Activated CD4-positive, alpha-beta T cell treated with anti-CD3 and anti-CD28 coated beads for 36 hours (primary cell): ENCODE data around the gene PTPRF. TPM values are rescaled to one million over a fixed set of nuclear protein-coding genes. Genes with fewer than 3 reads are reported as not detected.

Experiments
- ATAC-seq: fragments of 200-7000 bp; cut with Tn5 transposase; one replicate; pipeline ENCODE4 v1.10.0; 2021; ENCODE audit warnings: mild to moderate bottlenecking, moderate library complexity
- CTCF ChIA-PET: fragments of 350-600 bp; sonication (Branson Sonifier 250); formaldehyde crosslinking; loops from one replicate; lab custom pipeline; 2021; ENCODE audit warnings: antibody characterized with exemption; lab: Charles Lee
- POLR2A ChIA-PET: fragments of 350-600 bp; sonication (Branson Sonifier 250); formaldehyde crosslinking; loops from one replicate; lab custom pipeline; 2021; ENCODE audit warnings: antibody characterized with exemption, inconsistent platforms; lab: Charles Lee
- DNase-seq: peaks from one replicate; pipeline ENCODE4 v3.0.0-alpha.2; 2020
- H3K27ac Mint-ChIP-seq: one replicate; pipeline ENCODE4 v1.8.0; 2021; ENCODE audit warnings: mixed read lengths
- H3K27me3 Mint-ChIP-seq: one replicate; pipeline ENCODE4 v1.8.0; 2021; ENCODE audit warnings: mixed read lengths
- H3K36me3 Mint-ChIP-seq: one replicate; pipeline ENCODE4 v1.8.0; 2021; ENCODE audit warnings: low read depth, mixed read lengths
- H3K4me1 Mint-ChIP-seq: one replicate; pipeline ENCODE4 v1.8.0; 2021; ENCODE audit warnings: mixed read lengths
- H3K4me3 Mint-ChIP-seq: one replicate; pipeline ENCODE4 v1.8.0; 2021; ENCODE audit warnings: mild to moderate bottlenecking, moderate library complexity, mixed read lengths
- H3K9me3 Mint-ChIP-seq: one replicate; pipeline ENCODE4 v1.8.0; 2021; ENCODE audit warnings: low read depth, mixed read lengths
- intact Hi-C, 2 experiments: fragments of 100-400 bp; cut with DNase I in 1 of 2; cut with micrococcal nuclease in 1 of 2; formaldehyde crosslinking; loops; one replicate each; pipeline versions ENCODE4 v1.14.2 to v1.15.1; 2022 to 2024; cut with DNase I, micrococcal nuclease
- total RNA-seq, 2 experiments: library from RNA; stranded (reverse); gene quantifications; one replicate each; pipeline ENCODE4 v1.2.3, GENCODE V29; 2021

Gene PTPRF
- total RNA-seq, 2 experiments from 2014 or later: 5.1 to 6.8 TPM

DNA sequence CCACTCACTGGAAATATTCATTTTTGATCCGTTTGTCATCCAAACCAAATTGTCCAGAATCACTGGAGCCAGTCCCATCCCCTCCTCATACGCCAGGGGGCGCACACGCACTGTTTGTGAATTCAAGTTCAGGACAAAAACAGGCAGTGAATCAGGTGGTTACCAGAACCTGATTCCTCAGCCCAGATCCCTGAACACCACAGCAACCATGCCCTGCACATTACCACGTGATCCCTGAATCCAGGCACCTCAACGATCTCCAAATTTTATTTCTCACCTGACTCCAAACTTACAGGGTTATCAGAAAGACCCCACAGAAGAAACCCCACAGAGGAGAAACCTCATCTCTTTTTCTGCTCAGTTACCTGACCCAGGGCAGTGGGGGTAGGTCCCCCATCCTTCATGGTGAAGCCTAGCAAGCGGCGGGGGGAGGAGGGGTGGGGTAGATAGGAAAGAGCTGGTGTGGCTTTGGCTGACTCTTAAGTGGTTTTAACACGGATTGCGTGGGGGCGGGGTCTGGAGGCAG lies 1.4 kb upstream of the PTPRF start:
- H3K9me3 Mint-ChIP-seq: no peaks in the 10 kb centered on the region
- CTCF ChIA-PET: interaction anchor here (0.6 to 2.3 kb wide), 14 partner anchors 10 to 645 kb away, joined by 3 to 11 read pairs (median 4); partner anchors contain the start of gene ATP6V0B
- ATAC-seq (peak; percentile 75), DNase-seq (peak; percentile 90)
- H3K27ac Mint-ChIP-seq: no peak overlapping the region
- peaks cover 37% of the 10 kb centered on the region for H3K27me3 Mint-ChIP-seq
- peaks cover 20% of the 10 kb centered on the region for H3K4me1 Mint-ChIP-seq
- POLR2A ChIA-PET: no interaction called here
- H3K36me3 Mint-ChIP-seq: no peaks in the 10 kb centered on the region
- no peak overlapping the region for H3K4me3 Mint-ChIP-seq
- intact Hi-C loops: loop anchor here (1.0 to 2.0 kb wide), 9 partner anchors 121 to 518 kb away; partner anchors contain the start of genes KDM4A (in 2 of the 2), ST3GAL3 (in 2 of the 2) and IPO13 (in 1 of the 2)

DNA sequence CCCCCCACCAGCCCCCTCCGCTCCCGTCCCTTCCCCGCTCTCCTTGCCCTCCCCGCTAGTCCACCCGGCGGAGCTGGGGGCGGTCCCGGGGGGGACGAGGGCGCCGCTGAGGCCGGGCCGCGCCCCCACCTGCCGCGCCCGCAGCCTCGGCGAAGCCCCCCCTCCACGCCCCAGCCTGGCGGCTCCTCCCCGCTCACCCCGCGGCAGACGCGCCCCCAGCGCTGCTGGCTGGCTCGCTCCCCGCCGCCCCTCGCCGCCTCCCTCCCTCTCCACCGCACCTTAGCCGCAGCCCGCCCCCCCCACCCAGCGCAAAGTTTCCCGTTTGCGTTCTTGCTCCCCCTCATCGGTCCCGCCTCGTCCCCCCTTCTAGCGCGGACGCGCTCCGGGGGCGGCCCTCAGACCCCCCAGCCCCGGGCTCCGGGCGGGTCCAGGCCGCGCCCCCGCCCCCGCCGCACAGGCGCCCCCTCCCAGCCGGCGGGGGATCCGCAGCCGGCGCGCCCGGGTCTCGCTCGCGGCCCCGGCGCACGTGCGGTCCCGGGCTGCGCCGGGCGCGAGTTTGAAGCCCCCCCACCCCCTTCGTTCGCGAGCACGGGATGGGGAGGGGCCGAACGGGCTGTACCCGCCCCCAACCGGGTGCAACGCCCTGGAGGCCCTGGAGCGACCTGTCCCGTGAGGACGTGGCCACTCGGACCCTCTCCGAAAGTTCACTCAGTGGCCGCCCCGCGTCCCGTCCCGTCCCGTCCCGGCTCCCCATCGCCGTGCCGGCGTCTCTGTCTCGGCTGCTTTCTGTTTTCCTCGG lies 623 bp downstream of the PTPRF start:
- peaks cover 20% of the 10 kb centered on the region for H3K4me1 Mint-ChIP-seq
- H3K9me3 Mint-ChIP-seq: no peaks in the 10 kb centered on the region
- peaks cover 35% of the 10 kb centered on the region for H3K27me3 Mint-ChIP-seq
- DNase-seq: peak; percentile 24
- peak overlapping the region; percentile 68 for H3K4me3 Mint-ChIP-seq
- H3K27ac Mint-ChIP-seq: peak overlapping the region; percentile 65
- intact Hi-C loops: loop anchor here in 1 of 2 experiments (5.0 kb wide), 1 partner anchor 304 kb away; no protein-coding TSS in a partner anchor
- POLR2A ChIA-PET: no interaction called here
- H3K36me3 Mint-ChIP-seq: no peaks in the 10 kb centered on the region
- ATAC-seq: peak; percentile 16
- CTCF ChIA-PET: interaction anchor here (0.6 to 2.3 kb wide), 3 partner anchors 12 to 403 kb away, joined by 3 to 12 read pairs (median 11); no protein-coding TSS in a partner anchor

DNA sequence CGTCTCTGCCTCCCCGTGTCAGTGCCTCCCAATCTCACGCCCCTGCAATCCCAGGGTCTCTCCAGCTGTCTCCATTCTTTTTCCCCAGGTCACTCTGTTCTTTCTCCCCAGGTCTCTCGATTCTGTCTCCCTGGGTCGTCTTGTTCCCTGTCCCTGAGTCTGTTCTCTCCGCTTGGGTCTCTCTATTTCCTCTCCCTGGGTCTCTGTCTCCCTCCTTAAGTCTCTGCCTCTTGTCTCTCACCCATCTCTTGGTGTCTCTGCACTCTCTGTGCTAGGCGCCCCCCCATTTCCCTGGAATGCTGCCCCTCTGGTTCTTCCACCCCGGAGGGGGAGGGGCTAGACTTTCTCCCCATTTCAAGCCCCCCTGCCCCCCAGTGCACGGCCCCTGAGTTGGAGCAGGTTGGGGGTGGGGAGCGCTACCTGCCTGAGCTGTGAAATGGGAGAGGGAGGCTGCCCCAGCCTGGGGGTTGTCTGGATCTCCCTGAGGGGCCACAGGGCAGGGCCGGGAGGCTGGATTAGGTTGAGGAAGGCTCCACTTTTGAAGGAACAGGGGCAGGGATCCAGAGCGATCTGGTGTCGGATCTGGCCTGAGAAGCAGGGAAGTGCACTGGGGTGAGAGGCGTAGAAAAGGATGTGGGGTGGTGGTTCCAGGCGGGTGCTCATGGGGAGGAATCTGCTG lies 1.4 kb downstream of the PTPRF start:
- intact Hi-C loops: loop anchor here in 1 of 2 experiments (5.0 kb wide), 1 partner anchor 305 kb away; no protein-coding TSS in a partner anchor
- Mint-ChIP-seq H3K4me1 (peaks cover 20% of the 10 kb centered on the region), H3K4me3 (peak overlapping the region; percentile 68)

DNA sequence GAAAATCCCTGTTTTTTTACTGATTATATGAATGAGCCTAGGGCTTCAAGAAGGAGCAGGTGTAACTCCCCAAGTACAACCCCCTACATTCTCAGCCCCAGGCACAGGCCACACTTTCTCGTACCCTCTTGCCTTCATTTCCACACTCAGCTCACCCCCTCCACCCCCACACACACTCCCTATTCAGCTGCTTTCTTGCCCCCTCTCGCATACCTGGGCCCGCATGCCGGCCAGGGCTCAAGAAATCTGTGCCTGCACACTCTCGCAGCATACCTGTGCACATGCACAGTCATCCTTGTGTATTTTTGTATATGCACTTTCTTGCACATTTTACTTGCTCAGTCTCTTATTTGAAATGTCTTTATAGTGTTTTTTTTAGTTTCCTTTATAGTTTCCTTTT lies 2.0 kb downstream of the PTPRF start:
- ChIA-PET CTCF (interaction anchor here (1.9 kb wide), 1 partner anchor 402 kb away, joined by 5 read pairs; no protein-coding TSS in a partner anchor), POLR2A (no interaction called here)
- Mint-ChIP-seq H3K9me3 (no peaks in the 10 kb centered on the region), H3K27ac (no peak overlapping the region), H3K27me3 (peaks cover 35% of the 10 kb centered on the region), H3K36me3 (no peaks in the 10 kb centered on the region), H3K4me3 (peak overlapping the region; percentile 30), H3K4me1 (peaks cover 20% of the 10 kb centered on the region)
- intact Hi-C loops: loop anchor here in 1 of 2 experiments (5.0 kb wide), 1 partner anchor 305 kb away; no protein-coding TSS in a partner anchor
- ATAC-seq (no peak), DNase-seq (no peak)

More for the DNA sequence above, 1.4 kb downstream of the PTPRF start:
- ATAC-seq: no peak
- DNase-seq: no peak
- POLR2A ChIA-PET: no interaction called here
- H3K27me3 Mint-ChIP-seq: peaks cover 35% of the 10 kb centered on the region
- H3K27ac Mint-ChIP-seq: peak overlapping the region; percentile 65
- CTCF ChIA-PET: interaction anchor here (0.6 kb wide), 1 partner anchor 13 kb away, joined by 3 read pairs; no protein-coding TSS in a partner anchor
- no peaks in the 10 kb centered on the region for H3K36me3 Mint-ChIP-seq
- H3K9me3 Mint-ChIP-seq: no peaks in the 10 kb centered on the region

DNA sequence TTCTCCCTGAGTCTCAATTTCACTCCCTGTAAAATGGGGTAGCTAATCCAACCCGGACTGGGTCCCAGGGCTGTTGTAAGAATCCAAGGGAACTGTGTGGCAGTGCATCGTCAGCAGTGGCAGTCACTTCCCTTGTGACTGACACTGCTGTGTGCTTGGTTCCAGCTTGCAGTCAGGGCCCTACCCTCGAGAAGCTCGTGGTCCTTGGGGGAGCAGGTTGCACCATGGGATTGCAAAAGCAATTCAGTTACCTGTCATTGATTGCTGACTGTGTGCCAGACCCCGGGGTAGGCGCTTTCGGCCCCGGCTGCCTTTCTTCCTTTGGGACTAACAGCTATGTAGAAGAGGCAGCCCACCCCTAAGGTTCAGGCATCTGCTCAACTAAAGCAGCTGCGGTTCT lies 2.9 kb downstream of the PTPRF start:
- CTCF ChIA-PET: interaction anchor here (1.3 to 1.9 kb wide), 2 partner anchors 232 to 401 kb away, joined by 3 to 5 read pairs; no protein-coding TSS in a partner anchor

DNA sequence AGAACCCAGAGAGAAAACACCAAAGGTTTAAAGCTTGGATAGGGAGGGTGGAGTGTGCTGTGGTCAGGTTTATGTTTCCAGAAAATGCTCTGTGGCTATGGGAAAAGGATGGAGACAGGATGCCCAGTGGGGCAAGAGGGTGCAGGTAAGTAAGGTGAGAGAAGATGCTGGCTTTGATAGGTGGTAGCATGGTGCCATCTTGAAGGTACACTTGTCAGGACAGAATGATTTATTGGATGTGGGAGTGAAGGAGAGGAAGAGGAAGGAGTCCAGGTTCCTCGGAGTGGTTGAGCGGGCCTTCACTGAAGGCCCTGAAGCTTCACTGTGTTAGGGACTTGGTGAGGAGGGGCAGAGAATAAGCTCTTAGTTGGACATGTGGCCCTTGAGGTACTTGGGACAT lies 3.6 kb downstream of the PTPRF start:
- intact Hi-C loops: loop anchor here in 1 of 2 experiments (5.0 kb wide), 1 partner anchor 307 kb away; no protein-coding TSS in a partner anchor
- Mint-ChIP-seq H3K36me3 (no peaks in the 10 kb centered on the region), H3K4me1 (peaks cover 17% of the 10 kb centered on the region), H3K9me3 (no peaks in the 10 kb centered on the region), H3K27me3 (peaks cover 28% of the 10 kb centered on the region), H3K4me3 (no peak overlapping the region), H3K27ac (no peak overlapping the region)
- ATAC-seq (no peak), DNase-seq (no peak)
- POLR2A ChIA-PET: no interaction called here
- CTCF ChIA-PET: interaction anchor here (0.5 to 1.9 kb wide), 4 partner anchors 53 to 401 kb away, joined by 3 to 5 read pairs (median 3); no protein-coding TSS in a partner anchor

More for the DNA sequence above, 2.9 kb downstream of the PTPRF start:
- Mint-ChIP-seq H3K27ac (no peak overlapping the region), H3K27me3 (peaks cover 33% of the 10 kb centered on the region), H3K36me3 (no peaks in the 10 kb centered on the region), H3K9me3 (no peaks in the 10 kb centered on the region), H3K4me1 (peaks cover 20% of the 10 kb centered on the region), H3K4me3 (no peak overlapping the region)
- DNase-seq (no peak), ATAC-seq (no peak)
- intact Hi-C loops: loop anchor here in 1 of 2 experiments (5.0 kb wide), 1 partner anchor 306 kb away; no protein-coding TSS in a partner anchor
- POLR2A ChIA-PET: no interaction called here

DNA sequence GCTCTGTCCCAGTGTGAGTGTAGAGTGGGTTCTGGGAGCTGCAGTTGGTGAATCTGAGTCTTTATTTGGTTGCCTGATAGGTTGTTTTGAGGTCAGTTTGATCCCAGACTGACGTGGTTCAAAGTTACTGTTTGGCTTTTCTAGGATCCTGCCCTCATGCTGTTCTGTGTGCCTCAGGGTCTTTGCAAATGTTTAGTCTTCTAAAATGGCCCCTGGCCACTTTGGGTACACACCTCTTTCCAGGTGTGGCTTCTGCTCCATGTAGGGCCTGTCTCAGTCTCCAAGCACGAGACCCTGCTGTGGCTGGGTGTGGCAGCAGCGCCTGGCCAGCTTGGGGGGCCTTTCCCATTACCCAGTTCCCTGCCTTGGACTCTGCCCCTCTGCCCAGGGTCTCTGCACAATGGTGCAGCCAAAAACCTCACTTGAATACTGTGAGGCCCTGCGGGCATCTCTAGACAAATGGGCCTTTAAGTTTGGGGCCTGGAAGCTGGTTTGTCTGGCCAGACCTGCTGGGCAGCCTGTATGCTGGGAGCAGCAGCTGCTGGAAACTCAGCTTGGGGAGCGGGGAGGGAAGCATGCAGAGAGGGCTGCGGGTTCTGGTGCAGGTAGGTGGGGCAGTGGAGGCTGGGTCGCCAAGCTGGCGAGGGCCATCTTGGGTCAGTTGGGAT lies 5.6 kb downstream of the PTPRF start:
- H3K36me3 Mint-ChIP-seq: no peaks in the 10 kb centered on the region
- ChIA-PET CTCF (no interaction called here), POLR2A (no interaction called here)
- H3K27ac Mint-ChIP-seq: no peak overlapping the region
- ATAC-seq: no peak
- no peak for DNase-seq
- no peaks in the 10 kb centered on the region for H3K9me3 Mint-ChIP-seq
- intact Hi-C loops: no loop called here
- peaks cover 3% of the 10 kb centered on the region for H3K4me1 Mint-ChIP-seq
- no peak overlapping the region for H3K4me3 Mint-ChIP-seq
- peaks cover 16% of the 10 kb centered on the region for H3K27me3 Mint-ChIP-seq

DNA sequence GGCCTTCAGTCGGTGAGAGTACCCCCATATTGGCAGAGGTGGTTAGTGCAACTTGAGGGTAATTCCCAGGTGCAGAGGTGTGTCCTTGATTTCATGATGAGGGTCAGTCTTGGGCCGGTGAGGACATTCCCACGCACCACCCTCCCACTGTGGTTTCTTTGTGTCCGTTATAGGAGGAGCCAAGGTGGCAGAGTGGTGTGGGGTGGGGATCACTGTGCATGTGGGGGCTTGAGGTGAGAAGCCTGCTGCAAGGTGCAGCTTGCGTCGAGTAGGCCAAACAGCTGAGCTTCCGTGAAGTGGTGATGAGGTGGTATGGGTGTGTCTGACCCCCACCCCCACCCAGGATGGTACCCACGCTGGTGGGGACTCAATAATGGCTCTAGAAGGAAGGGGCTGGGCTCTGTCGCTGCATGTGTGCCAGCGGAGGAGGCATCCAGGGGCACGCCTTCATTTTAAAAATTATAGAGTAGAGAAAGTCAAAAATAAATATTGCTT lies 6.2 kb downstream of the PTPRF start:
- H3K4me1 Mint-ChIP-seq: peaks cover under 1% of the 10 kb centered on the region
- no peak for ATAC-seq
- no peak overlapping the region for H3K27ac Mint-ChIP-seq
- intact Hi-C loops: no loop called here
- no peak overlapping the region for H3K4me3 Mint-ChIP-seq
- ChIA-PET CTCF (interaction anchor here (1.1 to 1.2 kb wide), 2 partner anchors 398 to 937 kb away, joined by 3 read pairs; no protein-coding TSS in a partner anchor), POLR2A (no interaction called here)
- no peak for DNase-seq
- no peaks in the 10 kb centered on the region for H3K36me3 Mint-ChIP-seq
- peaks cover 13% of the 10 kb centered on the region for H3K27me3 Mint-ChIP-seq
- no peaks in the 10 kb centered on the region for H3K9me3 Mint-ChIP-seq

DNA sequence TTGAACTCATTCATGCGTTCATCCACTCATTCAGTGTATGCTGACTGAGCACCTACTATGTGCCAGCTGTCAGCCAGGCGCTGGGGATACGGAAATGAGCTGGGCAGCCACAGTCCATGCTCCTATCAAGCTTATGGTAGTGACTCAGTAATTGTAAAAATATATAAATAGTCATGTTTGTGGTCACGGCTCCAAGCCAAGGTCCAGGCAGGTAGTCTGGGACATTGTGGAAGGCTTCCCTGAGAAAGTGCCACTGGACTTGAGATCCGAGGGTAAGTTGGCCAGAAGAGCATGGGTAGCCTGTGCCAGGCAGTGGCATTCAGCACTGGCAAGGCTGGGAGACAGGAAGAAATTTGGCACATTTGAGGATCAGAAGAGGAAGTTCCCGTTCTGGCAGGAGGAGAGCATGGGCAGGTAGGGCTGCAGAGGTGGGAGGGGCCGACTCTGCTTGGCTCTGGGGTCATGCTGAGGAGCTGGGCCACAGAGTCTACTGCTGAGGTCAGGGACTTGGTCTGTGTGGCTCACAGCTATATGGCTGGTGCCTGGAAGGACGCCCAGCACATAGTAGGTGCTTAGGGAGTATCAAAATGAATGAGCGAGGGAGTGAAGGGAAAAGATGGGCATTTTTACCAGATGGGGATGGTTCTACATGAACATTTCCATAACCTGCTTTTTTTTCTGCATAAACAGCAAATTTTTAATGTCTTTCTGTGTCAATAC lies 6.9 kb downstream of the PTPRF start:
- H3K4me1 Mint-ChIP-seq: no peaks in the 10 kb centered on the region

DNA sequence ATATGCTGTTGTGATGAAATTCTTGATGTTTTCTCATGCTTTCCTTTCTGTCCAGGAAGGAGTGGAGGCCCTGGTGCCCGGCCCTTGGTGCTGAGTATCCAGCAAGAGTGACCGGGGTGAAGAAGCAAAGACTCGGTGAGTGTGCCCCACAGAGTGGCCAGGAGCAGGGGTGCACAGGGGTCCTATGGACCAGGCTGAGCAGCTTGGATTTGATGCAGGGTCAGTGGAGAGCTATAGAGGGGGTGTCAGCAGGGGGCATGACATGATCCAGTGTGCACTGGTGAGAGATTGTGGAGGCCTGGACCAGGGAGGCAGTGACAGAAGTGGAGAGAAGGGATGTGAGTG lies 7.4 kb downstream of the PTPRF start:
- Mint-ChIP-seq H3K4me3 (no peak overlapping the region), H3K36me3 (no peaks in the 10 kb centered on the region), H3K9me3 (no peaks in the 10 kb centered on the region), H3K27ac (no peak overlapping the region), H3K4me1 (no peaks in the 10 kb centered on the region), H3K27me3 (peaks cover 2% of the 10 kb centered on the region)
- ATAC-seq (no peak), DNase-seq (no peak)
- CTCF ChIA-PET: interaction anchor here (0.5 to 0.8 kb wide), 3 partner anchors 18 to 315 kb away, joined by 3 to 5 read pairs (median 3); no protein-coding TSS in a partner anchor
- POLR2A ChIA-PET: no interaction called here
- intact Hi-C loops: no loop called here

More for the DNA sequence above, 6.9 kb downstream of the PTPRF start:
- no peak overlapping the region for H3K4me3 Mint-ChIP-seq
- ChIA-PET POLR2A (no interaction called here), CTCF (interaction anchor here (0.7 to 1.2 kb wide), 4 partner anchors 17 to 936 kb away, joined by 3 to 5 read pairs (median 3); no protein-coding TSS in a partner anchor)
- no peak overlapping the region for H3K27ac Mint-ChIP-seq
- H3K36me3 Mint-ChIP-seq: no peaks in the 10 kb centered on the region
- intact Hi-C loops: no loop called here
- peaks cover 7% of the 10 kb centered on the region for H3K27me3 Mint-ChIP-seq
- H3K9me3 Mint-ChIP-seq: no peaks in the 10 kb centered on the region
- DNase-seq (no peak), ATAC-seq (no peak)
